ENCODE data around the gene GPRC5A. TPM values are rescaled to one million over a fixed set of nuclear protein-coding genes. Genes with fewer than 3 reads are reported as not detected.

GPRC5A gene
- total and polyA plus RNA-seq, 2 of the 8 experiments (the other 6 are each of a cell fraction or from before 2014, with no cell fraction given), result 1.0 to 1.4 TPM

DNA sequence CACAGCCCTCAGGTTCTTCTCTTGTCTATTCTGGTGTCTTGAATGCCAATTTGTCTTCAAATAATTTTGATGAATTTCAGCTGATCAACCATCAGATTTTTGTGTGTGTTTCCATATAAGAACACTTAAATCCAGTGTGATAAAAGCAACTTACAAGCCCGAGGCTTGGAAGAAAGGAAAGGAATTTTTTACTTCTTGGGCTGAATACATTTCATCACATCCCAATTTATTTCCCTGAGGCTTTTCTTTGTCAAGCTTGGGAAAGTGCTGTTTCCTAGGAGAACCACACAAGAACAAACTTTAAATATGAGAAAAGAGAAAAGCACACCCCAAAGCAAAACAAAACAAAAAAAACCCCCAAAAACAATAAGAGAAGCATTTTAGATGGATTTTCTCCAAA is 34.0 kb downstream of the GPRC5A start:
- H3K79me1 ChIP-seq (ENCODE audit: low read depth, low read length), result no peaks in the 10 kb centered on the region
- no peak overlapping the region for H4K8ac ChIP-seq (ENCODE audit: extremely low read depth, insufficient read depth, low read length)
- no peak overlapping the region for H2BK15ac ChIP-seq (ENCODE audit: low read length)
- no peak overlapping the region for H2BK12ac ChIP-seq (ENCODE audit: low read depth, low read length)
- H3K23ac ChIP-seq (ENCODE audit: insufficient read length), result no peak overlapping the region
- H3K4me1 ChIP-seq (replicated peaks in 1 of 4; ENCODE audit: control insufficient read depth in 3 of 4, insufficient read depth in 4 of 4, low read length in 3 of 4), result peaks cover 0 to 4% (median 1%) of the 10 kb centered on the region in 4 experiments; a peak in 3 of 7 replicates
- no peak overlapping the region; a peak in 1 of 7 replicates for H3K9ac ChIP-seq (replicated peaks in 1 of 4; ENCODE audit: extremely low read depth in 1 of 4, low read depth in 3 of 4, low read length in 3 of 4)
- no peak for FAIRE-seq
- no peak overlapping the region for H2BK5ac ChIP-seq (ENCODE audit: low read depth, low read length)
- H3K4ac ChIP-seq (replicated peaks; ENCODE audit: insufficient read length, low read depth, low read length), result no peak overlapping the region
- ChIA-PET POLR2A (ENCODE audit: partially characterized antibody) (no interaction called here), CTCF (ENCODE audit: partially characterized antibody) (interaction anchor here (0.9 to 2.1 kb wide), 4 partner anchors 49 to 287 kb away, joined by 3 to 7 read pairs (median 4); no protein-coding TSS in a partner anchor)
- no peaks in the 10 kb centered on the region for H3K36me3 ChIP-seq (ENCODE audit: control insufficient read depth in 2 of 4, insufficient read depth in 4 of 4, low read length in 3 of 4)
- H4K91ac ChIP-seq (replicated peaks; ENCODE audit: insufficient read length, low read length), result no peak overlapping the region
- no peaks in the 10 kb centered on the region for H3K27me3 ChIP-seq (replicated peaks in 1 of 4; ENCODE audit: control insufficient read depth in 3 of 4, extremely low read depth in 1 of 4, insufficient read depth in 3 of 4, low read length in 3 of 4)
- H2BK120ac ChIP-seq (replicated peaks; ENCODE audit: low read depth, low read length), result no peak overlapping the region
- no peaks in the 10 kb centered on the region for H3K23me2 ChIP-seq (ENCODE audit: low read depth, low read length)
- H2AK5ac ChIP-seq (ENCODE audit: low read depth, low read length), result no peak overlapping the region
- no peak overlapping the region for H3K18ac ChIP-seq (ENCODE audit: extremely low read depth, low read length)
- peaks cover 0 to 3% of the 10 kb centered on the region in 2 experiments; a peak in 1 of 4 replicates for H3K9me3 ChIP-seq (ENCODE audit: insufficient read depth in 2 of 2, low read depth in 1 of 2, low read length in 1 of 2)
- DNase-seq (ENCODE audit: low read depth in 1 of 2, low spot score in 2 of 2), result no peak
- WGBS, 2 experiments (ENCODE audit: extremely low coverage in 1 of 2, insufficient coverage in 1 of 2, insufficient read length in 1 of 2, insufficient replicate concordance in 2 of 2, low coverage in 1 of 2, low lambda C conversion rate in 2 of 2, missing lambda C conversion rate in 1 of 2), result 92% methylated on average over 1 of the region's 1 CpG; no CpG with 5 or more reads in 1 of the 2 experiments
- no peak overlapping the region for H4K5ac ChIP-seq (ENCODE audit: insufficient read length, low read depth, low read length)
- no peak overlapping the region for H3K27ac ChIP-seq (ENCODE audit: low read depth, low read length)
- H3K14ac ChIP-seq (ENCODE audit: insufficient read length), result no peak overlapping the region
- H2AFZ ChIP-seq (ENCODE audit: low read length), result no peak overlapping the region
- no peaks in the 10 kb centered on the region for H3K79me2 ChIP-seq (ENCODE audit: control insufficient read depth in 1 of 2, insufficient read depth in 2 of 2, low read length in 2 of 2)
- H4K20me1 ChIP-seq (replicated peaks in 1 of 2; ENCODE audit: control insufficient read depth in 1 of 2, insufficient read depth in 2 of 2, low read length in 2 of 2), result no peaks in the 10 kb centered on the region
- H3K4me3 ChIP-seq (ENCODE audit: extremely low read depth in 1 of 4, insufficient read depth in 2 of 4, low read depth in 3 of 4, low read length in 4 of 4), result no peak overlapping the region
- H2BK20ac ChIP-seq (ENCODE audit: low read length), result no peak overlapping the region
- no peak overlapping the region for H3K4me2 ChIP-seq (ENCODE audit: insufficient read depth in 1 of 2, low read depth in 2 of 2, low read length in 2 of 2)
- H3K56ac ChIP-seq (replicated peaks; ENCODE audit: insufficient read length, low read depth, low read length), result no peak overlapping the region
- TF ChIP-seq CBX8 (IDR thresholded peaks at IDR 0.05; ENCODE audit: borderline replicate concordance, low read depth, low read length) (no peak), SIRT6 (IDR thresholded peaks at IDR 0.05; ENCODE audit: low read length) (no peak), RBBP5 (IDR thresholded peaks at IDR 0.05; ENCODE audit: borderline replicate concordance, low read depth, low read length) (no peak), SRF (IDR thresholded peaks at IDR 0.05; ENCODE audit: low read depth, low read length) (no peak), NANOG (IDR thresholded peaks at IDR 0.05; ENCODE audit: insufficient read depth, low read depth, low read length, poor library complexity, severe bottlenecking) (no peak), POU5F1 (IDR thresholded peaks at IDR 0.05; ENCODE audit: low read depth, low read length) (no peak), TCF12 (IDR thresholded peaks at IDR 0.05; ENCODE audit: low read depth, low read length) (no peak), TBP (IDR thresholded peaks at IDR 0.05; ENCODE audit: low read depth, low read length) (no peak), GTF2F1 (IDR thresholded peaks at IDR 0.05; ENCODE audit: borderline replicate concordance, low read depth, low read length) (no peak), RFX5 (IDR thresholded peaks at IDR 0.05; ENCODE audit: borderline replicate concordance, low read depth, low read length) (no peak), JUN (IDR thresholded peaks at IDR 0.05; ENCODE audit: low read depth, low read length) (no peak), CREB1 (IDR thresholded peaks at IDR 0.05) (no peak)
- TF ChIP-seq, protein P1, sequence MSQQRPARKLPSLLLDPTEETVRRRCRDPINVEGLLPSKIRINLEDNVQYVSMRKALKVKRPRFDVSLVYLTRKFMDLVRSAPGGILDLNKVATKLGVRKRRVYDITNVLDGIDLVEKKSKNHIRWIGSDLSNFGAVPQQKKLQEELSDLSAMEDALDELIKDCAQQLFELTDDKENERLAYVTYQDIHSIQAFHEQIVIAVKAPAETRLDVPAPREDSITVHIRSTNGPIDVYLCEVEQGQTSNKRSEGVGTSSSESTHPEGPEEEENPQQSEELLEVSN (IDR thresholded peaks at IDR 0.05), result no peak
- TF ChIP-seq, protein P2, sequence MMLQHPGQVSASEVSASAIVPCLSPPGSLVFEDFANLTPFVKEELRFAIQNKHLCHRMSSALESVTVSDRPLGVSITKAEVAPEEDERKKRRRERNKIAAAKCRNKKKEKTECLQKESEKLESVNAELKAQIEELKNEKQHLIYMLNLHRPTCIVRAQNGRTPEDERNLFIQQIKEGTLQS (IDR thresholded peaks at IDR 0.05; ENCODE audit: insufficient read depth, low read depth, low read length), result no peak
